Effector memory CD8-positive, alpha-beta T cell (primary cell): ENCODE measurements around the gene UBE2H.

Source experiments
- ATAC-seq: fragments of 150-1000 bp; cut with Tn5 transposase; replicated peaks from 2 replicates; pipeline ENCODE4 v1.10.0; 2021; ENCODE audit warnings: mild to moderate bottlenecking, moderate library complexity
- DNase-seq, 3 experiments: peaks; one replicate each; pipeline ENCODE4 v3.0.0; 2021
- H3K27ac Mint-ChIP-seq, 2 donors: one replicate each; pipeline ENCODE4 v1.8.0; 2022; ENCODE audit warnings: mild to moderate bottlenecking in 2 of 2, mixed read lengths in 2 of 2, moderate library complexity in 2 of 2
- H3K27me3 Mint-ChIP-seq, 2 donors: one replicate each; pipeline ENCODE4 v1.8.0; 2022; ENCODE audit warnings: mixed read lengths in 2 of 2
- H3K36me3 Mint-ChIP-seq: one replicate; pipeline ENCODE4 v1.8.0; 2022; ENCODE audit warnings: mild to moderate bottlenecking, moderate library complexity, mixed read lengths; ENCODE audit not compliant: insufficient read depth
- H3K4me1 Mint-ChIP-seq, 2 donors: one replicate each; pipeline ENCODE4 v1.8.0; 2022; ENCODE audit warnings: low read depth in 2 of 2, mixed read lengths in 2 of 2
- H3K4me3 Mint-ChIP-seq, 2 donors: one replicate each; pipeline ENCODE4 v1.8.0; 2022; ENCODE audit warnings: mild to moderate bottlenecking in 2 of 2, mixed read lengths in 2 of 2, moderate library complexity in 2 of 2
- H3K9me3 Mint-ChIP-seq, 2 donors: one replicate each; pipeline ENCODE4 v1.8.0; 2022; ENCODE audit warnings: mixed read lengths in 2 of 2

The UBE2H gene

DNA sequence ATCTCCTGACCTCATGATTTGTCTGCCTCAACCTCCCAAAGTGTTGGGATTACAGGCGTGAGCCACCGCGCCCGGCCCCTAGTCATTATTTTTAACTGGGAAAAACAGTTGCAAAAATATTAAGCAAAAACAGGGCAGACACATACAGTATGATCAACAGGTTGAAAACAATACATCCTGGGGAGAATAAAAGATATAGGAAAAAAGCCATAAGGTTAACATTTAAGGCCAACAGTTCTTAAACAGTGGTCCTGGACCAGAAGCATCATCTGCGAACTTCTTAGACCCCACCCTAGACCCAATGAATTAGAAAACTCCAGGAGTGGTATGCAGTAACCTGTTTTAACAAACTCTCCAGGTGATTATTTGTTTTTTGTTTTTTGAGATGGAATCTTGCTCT is 6.5 kb downstream of the UBE2H start:
- H3K4me3 Mint-ChIP-seq = no peak overlapping the region

DNA sequence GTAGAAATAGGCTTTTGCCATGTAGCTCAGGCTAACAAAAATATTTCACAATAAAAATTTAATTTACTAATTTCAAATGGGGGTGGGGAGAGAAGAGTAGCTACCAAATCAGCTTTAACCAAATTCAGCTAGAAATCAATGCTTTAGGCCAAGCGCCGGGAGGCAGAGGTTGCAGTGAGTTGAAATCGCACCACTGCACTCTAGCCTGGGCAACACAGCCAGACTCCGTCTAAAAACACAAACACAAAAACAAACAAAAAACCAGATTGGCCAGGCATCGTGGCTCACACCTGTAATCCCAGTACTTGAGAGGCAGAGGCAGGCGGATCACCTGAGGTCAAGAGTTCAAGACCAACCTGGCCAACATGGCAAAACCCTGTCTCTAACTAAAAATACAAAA is 9.4 kb downstream of the UBE2H start:
- H3K27me3 Mint-ChIP-seq = no peaks in the 10 kb centered on the region
- H3K27ac Mint-ChIP-seq = no peak overlapping the region
- H3K9me3 Mint-ChIP-seq = no peaks in the 10 kb centered on the region
- H3K36me3 Mint-ChIP-seq = peaks cover 14% of the 10 kb centered on the region
- H3K4me1 Mint-ChIP-seq = peaks cover 4 to 14% of the 10 kb centered on the region in 2 donors
- DNase-seq = no peak
- no peak for ATAC-seq
- H3K4me3 Mint-ChIP-seq = no peak overlapping the region

More for the DNA sequence above, 6.5 kb downstream of the UBE2H start:
- H3K27me3 Mint-ChIP-seq = no peaks in the 10 kb centered on the region
- DNase-seq = no peak
- no peak for ATAC-seq
- peaks cover 7% of the 10 kb centered on the region for H3K36me3 Mint-ChIP-seq
- H3K9me3 Mint-ChIP-seq = no peaks in the 10 kb centered on the region
- H3K4me1 Mint-ChIP-seq = peaks cover 5 to 14% of the 10 kb centered on the region in 2 donors
- no peak overlapping the region for H3K27ac Mint-ChIP-seq

DNA sequence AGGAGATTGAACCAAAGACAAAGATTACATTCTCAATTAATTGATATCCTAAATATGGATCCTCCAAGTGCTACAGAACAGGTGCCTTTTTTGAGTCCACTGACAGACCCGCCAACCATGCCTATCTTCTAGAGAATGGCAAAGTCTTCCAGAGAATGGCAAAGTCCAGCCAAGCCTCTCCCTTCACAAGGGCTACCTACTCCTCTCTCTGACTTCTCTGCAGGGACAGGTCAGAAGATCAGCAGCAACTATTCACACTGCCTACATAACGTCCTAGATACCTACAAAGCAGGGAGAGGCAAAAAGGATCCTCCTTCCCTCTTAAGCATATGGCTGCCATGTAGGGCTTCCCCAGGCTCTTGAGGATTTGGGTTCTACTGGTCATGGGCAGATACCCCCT is 12.4 kb downstream of the UBE2H start:
- ATAC-seq = no peak
- peaks cover 34% of the 10 kb centered on the region for H3K36me3 Mint-ChIP-seq
- peaks cover 7 to 8% of the 10 kb centered on the region in 2 donors for H3K4me1 Mint-ChIP-seq
- H3K27me3 Mint-ChIP-seq = no peaks in the 10 kb centered on the region
- H3K9me3 Mint-ChIP-seq = no peaks in the 10 kb centered on the region
- no peak for DNase-seq
- H3K4me3 Mint-ChIP-seq = no peak overlapping the region
- H3K27ac Mint-ChIP-seq = no peak overlapping the region

DNA sequence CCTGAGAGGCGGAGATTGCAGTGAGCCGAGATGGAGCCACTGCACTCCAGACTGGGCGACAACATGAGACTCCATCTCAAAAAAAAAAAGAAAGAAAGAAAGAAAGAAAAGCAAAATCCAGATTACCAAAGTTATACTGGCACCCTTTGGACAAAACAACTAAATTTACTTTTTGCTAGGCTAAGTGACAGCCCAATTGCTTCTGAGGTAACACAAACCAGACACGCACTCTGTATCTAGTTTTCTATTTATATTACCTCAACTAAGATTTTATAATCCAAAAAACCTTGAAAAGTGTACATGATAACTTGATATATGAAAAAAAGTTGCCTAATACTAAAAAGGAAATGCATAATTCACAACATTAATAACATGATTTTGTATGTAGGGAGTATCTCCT is 12.9 kb downstream of the UBE2H start:
- Mint-ChIP-seq H3K36me3 (peaks cover 38% of the 10 kb centered on the region), H3K4me3 (peak overlapping the region in 1 of 2 donors; percentile 36), H3K4me1 (peaks cover 5 to 7% of the 10 kb centered on the region in 2 donors), H3K27ac (peak overlapping the region in 1 of 2 donors; percentile 20), H3K9me3 (no peaks in the 10 kb centered on the region), H3K27me3 (no peaks in the 10 kb centered on the region)
- no peak for ATAC-seq
- DNase-seq = no peak

DNA sequence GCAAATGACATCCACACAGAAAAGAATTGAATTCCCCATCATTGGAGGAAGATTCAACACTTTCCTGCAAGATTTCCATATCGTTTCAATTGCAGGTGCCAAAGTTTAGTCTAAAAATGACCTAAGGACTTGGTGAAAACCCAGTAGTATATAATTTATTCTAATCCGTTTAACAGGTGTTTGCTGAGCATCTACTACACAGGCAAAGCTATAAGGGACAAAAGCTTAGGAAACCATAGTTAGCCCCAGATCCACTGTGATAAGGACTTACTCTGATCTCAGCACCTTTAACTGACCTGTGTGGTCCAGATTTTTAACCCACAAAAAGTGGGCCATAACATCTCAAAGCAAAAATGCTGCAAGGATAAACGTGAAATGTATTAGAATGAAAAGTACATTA is 19.1 kb downstream of the UBE2H start:
- Mint-ChIP-seq H3K9me3 (no peaks in the 10 kb centered on the region), H3K4me1 (peaks cover 0 to 9% of the 10 kb centered on the region in 2 donors), H3K36me3 (peaks cover 62% of the 10 kb centered on the region), H3K27me3 (no peaks in the 10 kb centered on the region), H3K4me3 (no peak overlapping the region), H3K27ac (no peak overlapping the region)
- no peak for ATAC-seq
- no peak for DNase-seq

DNA sequence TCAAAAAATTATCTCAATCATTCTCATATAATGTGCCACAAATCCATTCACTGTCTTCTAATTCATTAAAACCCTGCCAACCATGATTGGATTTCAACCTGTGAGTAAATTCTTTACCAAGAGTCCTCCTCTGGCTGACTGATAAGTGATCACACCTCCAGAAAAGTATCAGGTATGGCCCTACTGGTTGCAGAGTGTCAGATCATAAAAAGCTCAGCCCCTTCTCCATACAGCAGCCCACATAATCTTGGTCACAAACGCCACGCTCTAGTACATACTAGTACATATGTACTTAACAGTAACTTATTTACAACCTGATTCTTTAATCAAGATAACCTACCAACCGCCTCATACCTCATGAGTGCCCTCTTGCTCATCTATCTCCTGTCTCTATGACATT is 26.1 kb downstream of the UBE2H start:
- H3K27me3 Mint-ChIP-seq = no peaks in the 10 kb centered on the region
- DNase-seq (no peak), ATAC-seq (no peak)
- H3K4me1 Mint-ChIP-seq = peaks cover 10 to 19% of the 10 kb centered on the region in 2 donors
- H3K9me3 Mint-ChIP-seq = no peaks in the 10 kb centered on the region
- H3K36me3 Mint-ChIP-seq = peaks cover 31% of the 10 kb centered on the region
- H3K27ac Mint-ChIP-seq = no peak overlapping the region
- no peak overlapping the region for H3K4me3 Mint-ChIP-seq

DNA sequence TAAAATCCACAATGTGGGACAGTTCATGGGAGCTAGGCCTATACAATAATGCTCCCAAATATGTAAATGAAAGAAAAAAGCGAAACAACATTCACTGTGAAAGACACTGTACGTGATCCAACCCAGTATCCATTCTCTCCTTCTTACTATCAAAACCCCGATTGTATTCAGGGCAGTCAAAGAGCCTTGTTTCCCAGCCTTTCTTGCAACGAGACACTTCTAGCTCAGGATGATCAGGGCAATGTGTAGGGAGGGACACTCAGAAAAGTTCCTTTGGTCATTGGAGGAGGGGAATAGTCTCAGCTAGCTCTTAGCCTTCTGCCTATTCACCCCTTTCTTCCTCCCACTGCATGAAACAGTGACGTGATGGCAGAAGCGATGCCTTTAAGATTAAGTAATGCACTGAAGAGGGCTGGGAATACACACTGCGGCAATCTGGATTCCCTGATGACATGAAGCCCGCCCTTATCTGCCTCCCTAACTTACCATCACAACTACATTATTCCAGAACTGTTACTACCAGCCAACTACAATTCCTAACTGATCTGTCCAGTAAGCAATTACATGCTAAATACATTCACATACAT is 27.3 kb downstream of the UBE2H start:
- H3K27ac Mint-ChIP-seq = peak overlapping the region; percentile 12 to 58
- peaks cover 28% of the 10 kb centered on the region for H3K36me3 Mint-ChIP-seq
- ATAC-seq (no peak), DNase-seq (no peak)
- H3K4me3 Mint-ChIP-seq = no peak overlapping the region
- peaks cover 14 to 19% of the 10 kb centered on the region in 2 donors for H3K4me1 Mint-ChIP-seq
- no peaks in the 10 kb centered on the region for H3K9me3 Mint-ChIP-seq
- H3K27me3 Mint-ChIP-seq = no peaks in the 10 kb centered on the region

DNA sequence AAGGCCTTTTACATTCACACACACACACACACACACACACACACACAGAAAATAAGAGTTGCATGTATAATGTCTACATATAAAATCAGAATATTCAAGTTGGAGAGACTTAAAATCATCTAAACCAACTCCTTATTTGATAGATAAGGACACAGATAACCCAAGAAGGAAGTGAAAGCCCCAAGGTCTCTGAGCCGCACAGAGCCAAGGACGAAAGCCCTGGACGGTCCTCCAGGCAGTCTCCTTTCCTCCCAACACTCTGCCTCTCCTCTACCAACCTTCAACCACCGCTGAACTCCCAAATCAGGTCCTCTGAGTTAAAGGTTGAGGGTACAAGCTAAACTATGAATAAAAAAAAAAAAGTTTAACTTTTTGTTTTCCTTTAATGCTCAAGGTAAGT is 28.2 kb downstream of the UBE2H start:
- Mint-ChIP-seq H3K36me3 (peaks cover 23% of the 10 kb centered on the region), H3K27me3 (no peaks in the 10 kb centered on the region), H3K4me3 (no peak overlapping the region), H3K4me1 (peaks cover 17 to 19% of the 10 kb centered on the region in 2 donors), H3K27ac (peak overlapping the region in 1 of 2 donors; percentile 58), H3K9me3 (no peaks in the 10 kb centered on the region)
- no peak for DNase-seq
- no peak for ATAC-seq

DNA sequence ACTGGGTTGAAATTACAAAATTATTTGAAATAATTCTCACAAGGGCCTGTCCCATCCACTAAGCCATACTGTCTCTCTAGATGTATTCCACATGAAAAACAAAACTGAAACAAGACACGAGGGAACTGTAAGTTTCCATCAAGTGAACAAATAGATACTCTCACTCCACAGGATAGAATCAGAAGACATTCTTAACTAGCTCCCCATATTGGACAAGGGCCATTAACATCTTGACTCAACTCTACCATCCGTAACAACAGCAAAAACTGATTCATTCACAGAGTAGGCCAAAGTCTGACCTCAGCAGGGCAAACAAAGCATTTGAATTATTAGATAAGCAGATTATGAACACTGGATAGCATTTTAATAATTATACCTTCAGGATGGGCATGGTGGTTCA is 29.1 kb downstream of the UBE2H start:
- peak overlapping the region in 1 of 2 donors; percentile 13 for H3K4me3 Mint-ChIP-seq
- H3K27me3 Mint-ChIP-seq = no peaks in the 10 kb centered on the region
- peak overlapping the region in 1 of 2 donors; percentile 24 for H3K27ac Mint-ChIP-seq
- H3K4me1 Mint-ChIP-seq = peaks cover 19 to 22% of the 10 kb centered on the region in 2 donors
- no peak for DNase-seq
- H3K9me3 Mint-ChIP-seq = no peaks in the 10 kb centered on the region
- peaks cover 19% of the 10 kb centered on the region for H3K36me3 Mint-ChIP-seq
- ATAC-seq = no peak

DNA sequence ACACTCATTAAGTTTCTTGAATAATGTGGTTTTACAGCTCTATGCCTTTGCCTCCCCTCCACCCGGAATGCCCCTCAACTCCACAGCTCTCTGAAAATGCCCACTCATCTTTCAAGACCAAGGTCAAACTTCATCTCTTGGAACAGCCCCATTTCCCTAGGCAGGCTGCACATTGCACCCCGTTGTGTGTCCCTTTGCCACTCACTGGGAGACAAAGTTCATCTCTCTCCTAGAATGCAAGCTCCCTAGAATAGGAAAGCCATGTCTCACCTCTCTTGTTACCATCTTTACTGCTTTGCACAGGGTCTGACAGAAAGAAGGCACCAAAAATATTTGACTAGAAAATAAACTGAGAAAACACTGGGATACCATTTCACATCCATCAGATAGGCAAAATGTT is 33.3 kb downstream of the UBE2H start:
- Mint-ChIP-seq H3K4me3 (no peak overlapping the region), H3K27ac (no peak overlapping the region), H3K36me3 (peaks cover 13% of the 10 kb centered on the region), H3K27me3 (no peaks in the 10 kb centered on the region), H3K9me3 (no peaks in the 10 kb centered on the region), H3K4me1 (peaks cover 34 to 48% of the 10 kb centered on the region in 2 donors)
- no peak for ATAC-seq
- no peak for DNase-seq

DNA sequence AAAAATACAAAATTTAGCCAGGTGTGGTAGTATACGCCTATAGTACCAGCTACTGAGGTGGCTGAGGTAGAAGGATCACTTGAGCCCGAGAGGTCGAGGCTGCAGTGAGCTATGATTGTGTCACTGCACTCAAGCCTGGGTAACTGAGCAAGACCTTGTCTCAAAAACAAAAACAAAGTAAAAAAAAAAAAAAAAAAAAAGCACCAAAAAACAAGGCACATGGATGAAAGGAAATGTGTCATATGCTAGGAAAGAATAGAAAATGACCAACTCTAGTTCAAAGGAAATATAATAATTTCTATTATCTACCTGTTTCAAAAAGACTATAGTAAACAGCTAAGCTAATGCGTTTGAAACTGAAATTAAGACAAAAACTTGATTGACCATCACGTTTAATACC is 33.8 kb downstream of the UBE2H start:
- H3K4me3 Mint-ChIP-seq = no peak overlapping the region
- ATAC-seq (no peak), DNase-seq (no peak)
- peaks cover 19% of the 10 kb centered on the region for H3K36me3 Mint-ChIP-seq
- peaks cover 37 to 53% of the 10 kb centered on the region in 2 donors for H3K4me1 Mint-ChIP-seq
- H3K27ac Mint-ChIP-seq = no peak overlapping the region
- no peaks in the 10 kb centered on the region for H3K9me3 Mint-ChIP-seq
- H3K27me3 Mint-ChIP-seq = no peaks in the 10 kb centered on the region

DNA sequence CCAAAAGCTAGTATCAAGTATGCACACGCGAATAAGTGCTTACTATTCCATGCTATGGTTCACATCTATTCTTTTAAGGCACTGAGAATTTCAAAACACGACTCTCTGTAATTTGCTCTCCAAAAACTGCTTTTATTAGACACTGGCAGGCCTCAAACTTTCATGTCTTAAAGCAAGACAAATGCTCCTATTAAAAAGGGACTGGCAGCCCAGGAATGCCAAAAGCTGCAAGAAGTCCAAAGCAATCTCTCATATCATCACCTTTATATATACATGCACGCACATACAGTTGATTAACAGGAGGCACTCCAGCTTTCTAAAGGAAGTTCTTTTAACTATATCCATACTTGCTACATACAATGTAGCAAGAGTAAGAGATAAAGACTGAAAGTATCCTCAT is 34.8 kb downstream of the UBE2H start:
- H3K4me3 Mint-ChIP-seq = no peak overlapping the region
- H3K27me3 Mint-ChIP-seq = no peaks in the 10 kb centered on the region
- H3K27ac Mint-ChIP-seq = peak overlapping the region; percentile 10 to 19
- H3K4me1 Mint-ChIP-seq = peaks cover 36 to 52% of the 10 kb centered on the region in 2 donors
- ATAC-seq (no peak), DNase-seq (no peak)
- peaks cover 20% of the 10 kb centered on the region for H3K36me3 Mint-ChIP-seq
- H3K9me3 Mint-ChIP-seq = no peaks in the 10 kb centered on the region

DNA sequence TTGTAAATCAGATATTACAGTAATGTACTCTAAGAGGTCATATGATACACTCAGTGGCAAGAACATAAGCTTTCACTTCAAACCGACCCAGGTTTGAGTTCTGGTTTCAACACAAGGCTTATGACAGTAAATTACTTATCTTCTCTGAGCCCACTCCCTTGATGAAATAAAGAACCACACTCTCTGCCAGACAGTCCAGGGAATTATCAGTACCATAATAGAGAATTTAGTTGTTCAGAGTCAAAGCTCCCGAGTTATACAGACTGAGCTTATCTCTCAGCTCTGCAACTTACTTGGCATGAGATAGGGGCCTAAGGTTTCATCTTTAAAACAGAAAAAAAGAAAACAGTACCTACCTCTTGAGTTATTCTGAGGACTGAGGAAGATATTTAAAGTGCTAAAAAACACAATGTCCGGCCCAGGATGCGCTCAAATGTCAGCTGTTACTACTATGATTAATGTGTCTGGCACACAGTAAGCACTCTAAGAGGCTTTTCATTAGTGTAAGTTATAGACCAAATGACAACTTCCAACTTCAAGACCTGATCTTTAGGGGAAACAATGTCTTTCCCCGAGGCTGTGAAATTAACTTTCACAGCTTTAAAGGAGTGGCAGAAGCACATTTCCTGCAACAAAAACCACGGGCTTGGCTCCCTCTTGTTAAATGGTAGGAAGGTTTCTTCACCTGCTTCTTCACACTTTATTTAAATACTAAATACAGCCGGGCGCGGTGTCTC is 38.1 kb downstream of the UBE2H start:
- H3K9me3 Mint-ChIP-seq = no peaks in the 10 kb centered on the region
- peak; percentile 81 for ATAC-seq

DNA sequence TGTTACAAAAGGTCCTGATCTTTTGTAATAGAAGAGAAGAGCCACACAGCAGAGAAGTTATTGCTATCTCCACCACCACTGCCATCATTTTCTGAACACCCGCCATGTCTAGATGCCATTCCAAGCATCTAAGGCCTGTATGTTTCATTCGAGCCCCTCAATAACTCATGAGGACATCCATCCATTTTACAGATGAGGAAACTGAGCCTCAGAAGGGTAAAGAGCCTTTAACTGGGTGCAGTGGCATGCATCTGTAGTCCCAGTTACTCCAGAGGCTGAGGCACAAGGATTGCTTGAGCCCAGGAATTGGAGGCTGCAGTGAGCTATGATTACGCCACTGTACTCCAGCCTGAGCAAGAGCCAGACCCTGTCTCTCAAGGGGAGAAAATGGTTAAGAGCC is 39.3 kb downstream of the UBE2H start:
- Mint-ChIP-seq H3K27ac (peak overlapping the region in 1 of 2 donors; percentile 89), H3K4me3 (no peak overlapping the region), H3K4me1 (peaks cover 48 to 62% of the 10 kb centered on the region in 2 donors), H3K36me3 (peaks cover 28% of the 10 kb centered on the region), H3K9me3 (no peaks in the 10 kb centered on the region), H3K27me3 (no peaks in the 10 kb centered on the region)
- ATAC-seq (no peak), DNase-seq (no peak)

More for the DNA sequence above, 38.1 kb downstream of the UBE2H start:
- Mint-ChIP-seq H3K4me1 (peaks cover 46 to 59% of the 10 kb centered on the region in 2 donors), H3K27ac (peak overlapping the region; percentile 89 to 94), H3K4me3 (peak overlapping the region; percentile 61 to 69), H3K36me3 (peaks cover 26% of the 10 kb centered on the region), H3K27me3 (no peaks in the 10 kb centered on the region)
- DNase-seq = peak; percentile 15 to 26 (median 25)
